HepG2 (cell line): ENCODE measurements around the gene SELENOS. TPM values are rescaled to one million over a fixed set of nuclear protein-coding genes. Genes with fewer than 3 reads are reported as not detected.
A peak's percentile ranks its signal among the peaks of the same experiment; 100 is the strongest.

Source experiments
- ATAC-seq: fragments of 200-7000 bp; cut with Tn5 transposase; 3 replicates; pipeline ENCODE4 v1.9.1; 2020; ENCODE audit warnings: mild to moderate bottlenecking, moderate library complexity
- BruUV-seq: library from RNA; stranded (reverse); fragments of 400-500 nt; replicated peaks from 2 replicates; lab custom pipeline; 2021; lab: Mats Ljungman, UMichigan
- CTCF ChIA-PET: fragments of 300-600 bp; formaldehyde crosslinking; extraction: SDS; loops from one replicate; lab custom pipeline; 2021; ENCODE audit warnings: low total read pairs, inconsistent platforms, low intra/inter-chr PET ratio; lab: Yijun Ruan, JAX
- POLR2A ChIA-PET: fragments of 350-600 bp; sonication (Branson Sonifier 250); formaldehyde crosslinking; loops from one replicate; lab custom pipeline; 2020; ENCODE audit warnings: antibody characterized with exemption, inconsistent platforms; lab: Yijun Ruan, JAX
- DNase-seq: peaks from one replicate; pipeline ENCODE4 v3.0.0-alpha.2; 2015; ENCODE audit warnings: low spot score
- FAIRE-seq: peaks from 3 replicates; lab custom pipeline; 2011; peaks lifted over from hg19 to GRCh38; lab: Jason Lieb, UNC
- H2AFZ ChIP-seq: one replicate; pipeline ENCODE4 v1.6.1; 2011; ENCODE audit warnings: low read length, inconsistent platforms
- H3K27ac ChIP-seq: fragments of 300-600 bp; 3 replicates; pipeline ENCODE4 v1.8.0; 2011; ENCODE audit warnings: mixed run types, mild to moderate bottlenecking, mixed read lengths, low read length, inconsistent platforms; ENCODE audit not compliant: insufficient read depth; ENCODE audit errors: extremely low read length
- H3K27me3 ChIP-seq, 2 experiments: fragments of 200-600 bp in 1 of 2; 2 replicates in 1 of 2; 3 replicates in 1 of 2; pipeline versions ENCODE4 v1.6.0 to v1.8.0; 2011; ENCODE audit warnings: low read length in 2 of 2, mild to moderate bottlenecking in 2 of 2, moderate library complexity in 2 of 2, inconsistent platforms in 1 of 2; ENCODE audit not compliant: insufficient read depth in 2 of 2, control insufficient read depth in 1 of 2
- H3K36me3 ChIP-seq, 2 experiments: fragments of 200-600 bp in 1 of 2; replicated peaks in 1 of 2; 2 replicates in 1 of 2; 3 replicates in 1 of 2; pipeline versions ENCODE4 v1.5.1 to v1.8.0; 2011; ENCODE audit warnings: low read length in 2 of 2, inconsistent platforms in 1 of 2; ENCODE audit not compliant: insufficient read depth in 2 of 2, control insufficient read depth in 1 of 2
- H3K4me1 ChIP-seq: 2 replicates; pipeline ENCODE4 v1.5.1; 2012; ENCODE audit warnings: low read length, inconsistent platforms; ENCODE audit not compliant: insufficient read depth
- H3K4me2 ChIP-seq: 2 replicates; pipeline ENCODE4 v1.6.0; 2011; ENCODE audit warnings: low read depth, low read length, inconsistent platforms
- H3K4me3 ChIP-seq, 3 experiments: fragments of 200-600 bp in 1 of 3; sonication (generic), shearing (Covaris generic) in 1 of 3; replicated peaks in 1 of 3; 2 replicates each; pipeline ENCODE4 v1.5.1; 2011 to 2016; ENCODE audit warnings: low read length in 3 of 3, inconsistent platforms in 2 of 3, low read depth in 2 of 3, mild to moderate bottlenecking in 2 of 3, control low read depth in 1 of 3, mixed read lengths in 1 of 3; ENCODE audit not compliant: insufficient read depth in 1 of 3
- H3K79me2 ChIP-seq: one replicate; pipeline ENCODE4 v1.6.1; 2011; ENCODE audit warnings: low read length, inconsistent platforms; ENCODE audit not compliant: insufficient read depth
- H3K9ac ChIP-seq: 2 replicates; pipeline ENCODE4 v1.6.0; 2011; ENCODE audit warnings: mild to moderate bottlenecking, low read depth, low read length, inconsistent platforms; ENCODE audit not compliant: insufficient read depth
- H3K9me3 ChIP-seq: 2 replicates; pipeline ENCODE4 v1.5.1; 2012; ENCODE audit warnings: mild to moderate bottlenecking, low read length
- H4K20me1 ChIP-seq: 2 replicates; pipeline ENCODE4 v1.6.0; 2011; ENCODE audit warnings: inconsistent platforms, mild to moderate bottlenecking, low read length, moderate library complexity; ENCODE audit not compliant: insufficient read depth
- AKAP8 ChIP-seq: sonication (generic); formaldehyde crosslinking; IDR thresholded peaks from 2 replicates; pipeline ENCODE4 v1.5.1; 2020; ENCODE audit warnings: mild to moderate bottlenecking, missing genetic modification reagents
- ARNT2 ChIP-seq: sonication (generic); formaldehyde crosslinking; IDR thresholded peaks from 2 replicates; pipeline ENCODE4 v1.8.0; 2022; ENCODE audit warnings: mild to moderate bottlenecking, low read depth, missing genetic modification reagents, moderate library complexity
- BORCS8-MEF2B ChIP-seq: sonication (generic); formaldehyde crosslinking; IDR thresholded peaks from 2 replicates; pipeline ENCODE4 v1.8.0; 2022; ENCODE audit warnings: mild to moderate bottlenecking, missing genetic modification reagents
- CENPBD1 ChIP-seq: sonication (generic); formaldehyde crosslinking; IDR thresholded peaks from 2 replicates; pipeline ENCODE4 v1.8.0; 2022; ENCODE audit warnings: missing genetic modification reagents, low read depth, mild to moderate bottlenecking, borderline replicate concordance
- HDAC1 ChIP-seq: sonication (generic); formaldehyde crosslinking; IDR thresholded peaks from 2 replicates; pipeline ENCODE4 v1.5.1; 2020; ENCODE audit warnings: mild to moderate bottlenecking, missing genetic modification reagents
- HMG20A ChIP-seq: IDR thresholded peaks from 2 replicates; pipeline ENCODE4 v1.6.1; 2016; ENCODE audit warnings: borderline replicate concordance
- IKZF1 ChIP-seq: fragments of 450-650 bp; IDR thresholded peaks from 2 replicates; pipeline ENCODE4 v1.7.1; 2016
- MAX ChIP-seq: IDR thresholded peaks from 2 replicates; pipeline ENCODE4 v1.6.1; 2012; ENCODE audit warnings: inconsistent platforms
- NFE2L2 ChIP-seq: fragments of 150-350 bp; IDR thresholded peaks from 2 replicates; pipeline ENCODE4 v1.6.1; 2014; ENCODE audit warnings: low read length
- POLR2AphosphoS5 ChIP-seq: IDR thresholded peaks from 2 replicates; pipeline ENCODE4 v1.6.1; 2012; ENCODE audit warnings: low read depth, low read length
- PTBP1 ChIP-seq: fragments of 200-400 bp; formaldehyde crosslinking; IDR thresholded peaks from 2 replicates; pipeline ENCODE4 v1.6.1; 2018; ENCODE audit warnings: low read length, low read depth; ENCODE audit not compliant: poor library complexity, severe bottlenecking
- RFX5 ChIP-seq: IDR thresholded peaks from 2 replicates; pipeline ENCODE4 v1.6.1; 2011; ENCODE audit warnings: low read depth, low read length, improper control_type of control experiment
- SRF ChIP-seq: IDR thresholded peaks from 2 replicates; pipeline ENCODE4 v1.6.1; 2011; ENCODE audit warnings: mild to moderate bottlenecking, low read depth, low read length, moderate library complexity
- THYN1 ChIP-seq: sonication (generic); formaldehyde crosslinking; IDR thresholded peaks from 2 replicates; pipeline ENCODE4 v1.8.1; 2023; ENCODE audit warnings: low read depth, mild to moderate bottlenecking, moderate library complexity, missing genetic modification reagents, borderline replicate concordance
- ZFAT ChIP-seq: sonication (generic); formaldehyde crosslinking; conservative IDR thresholded peaks from 2 replicates; pipeline ENCODE4 v1.8.1; 2023; ENCODE audit warnings: missing genetic modification reagents, inconsistent platforms
- ZNF124 ChIP-seq: sonication (generic); formaldehyde crosslinking; IDR thresholded peaks from 2 replicates; pipeline ENCODE4 v1.4.0; 2020; ENCODE audit warnings: missing genetic modification reagents
- ZNF136 ChIP-seq: sonication (generic); formaldehyde crosslinking; IDR thresholded peaks from 2 replicates; pipeline ENCODE4 v1.8.1; 2022; ENCODE audit warnings: low read depth, mild to moderate bottlenecking, moderate library complexity, missing genetic modification reagents
- ZNF557 ChIP-seq: sonication (generic); formaldehyde crosslinking; IDR thresholded peaks from 2 replicates; pipeline ENCODE4 v1.4.0; 2020; ENCODE audit warnings: missing genetic modification reagents
- WGBS: methylation state at CpG from one replicate; pipeline ENCODE4 v1.1.6; 2017; ENCODE audit warnings: low lambda C conversion rate; 5-methylcytosine and 5-hydroxymethylcytosine counted together
- in situ Hi-C: cut with HindIII; loops from 2 replicates; pipeline ENCODE4 v1.10.0; 2017; ENCODE audit warnings: low pct_unique_long_range_greater_than_20kb; ENCODE audit not compliant: extremely low pct_ligation_motif_present
- intact Hi-C: fragments of 100-400 bp; cut with micrococcal nuclease; formaldehyde crosslinking; loops from one replicate; pipeline ENCODE4 v1.10.0; 2022; ENCODE audit not compliant: unreplicated experiment
- polyA plus RNA-seq, 8 experiments: library from polyadenylated mRNA; depleted of rRNA in 3 of 8; stranded (reverse) in 7 of 8; unstranded in 1 of 8; fragments of >200 nt; fragmentation: Illumina TruSeq in 4 of 8; extraction: Trizol in 4 of 8; gene quantifications; 2 replicates each; pipeline versions ENCODE4 v1.2.1 to v1.2.3, GENCODE V29; 2011 to 2016; ENCODE audit warnings: low read depth in 4 of 8, missing spikeins in 1 of 8, mixed read lengths in 1 of 8; ENCODE audit not compliant: insufficient read depth in 1 of 8
- total RNA-seq, 5 experiments: library from RNA; depleted of rRNA; stranded (reverse); fragments of >200 nt; fragmentation: Illumina TruSeq; extraction: Trizol; gene quantifications; 2 replicates each; pipeline ENCODE4 v1.2.3, GENCODE V29; 2016; ENCODE audit warnings: low read depth in 1 of 5
- TF ChIP-seq, protein P1 (sequence below), 2 experiments: sonication (generic) in 1 of 2; formaldehyde crosslinking in 1 of 2; IDR thresholded peaks; 2 replicates each; pipeline versions ENCODE4 v1.4.0 to v1.6.1; 2016 to 2020; ENCODE audit warnings: borderline replicate concordance in 1 of 2, low read depth in 1 of 2, mild to moderate bottlenecking in 1 of 2, missing genetic modification reagents in 1 of 2

The SELENOS gene
- total and polyA plus RNA-seq, 2 of the 13 experiments (the other 11 are each of a cell fraction or from before 2014, with no cell fraction given), result 63.0 to 66.1 TPM

DNA sequence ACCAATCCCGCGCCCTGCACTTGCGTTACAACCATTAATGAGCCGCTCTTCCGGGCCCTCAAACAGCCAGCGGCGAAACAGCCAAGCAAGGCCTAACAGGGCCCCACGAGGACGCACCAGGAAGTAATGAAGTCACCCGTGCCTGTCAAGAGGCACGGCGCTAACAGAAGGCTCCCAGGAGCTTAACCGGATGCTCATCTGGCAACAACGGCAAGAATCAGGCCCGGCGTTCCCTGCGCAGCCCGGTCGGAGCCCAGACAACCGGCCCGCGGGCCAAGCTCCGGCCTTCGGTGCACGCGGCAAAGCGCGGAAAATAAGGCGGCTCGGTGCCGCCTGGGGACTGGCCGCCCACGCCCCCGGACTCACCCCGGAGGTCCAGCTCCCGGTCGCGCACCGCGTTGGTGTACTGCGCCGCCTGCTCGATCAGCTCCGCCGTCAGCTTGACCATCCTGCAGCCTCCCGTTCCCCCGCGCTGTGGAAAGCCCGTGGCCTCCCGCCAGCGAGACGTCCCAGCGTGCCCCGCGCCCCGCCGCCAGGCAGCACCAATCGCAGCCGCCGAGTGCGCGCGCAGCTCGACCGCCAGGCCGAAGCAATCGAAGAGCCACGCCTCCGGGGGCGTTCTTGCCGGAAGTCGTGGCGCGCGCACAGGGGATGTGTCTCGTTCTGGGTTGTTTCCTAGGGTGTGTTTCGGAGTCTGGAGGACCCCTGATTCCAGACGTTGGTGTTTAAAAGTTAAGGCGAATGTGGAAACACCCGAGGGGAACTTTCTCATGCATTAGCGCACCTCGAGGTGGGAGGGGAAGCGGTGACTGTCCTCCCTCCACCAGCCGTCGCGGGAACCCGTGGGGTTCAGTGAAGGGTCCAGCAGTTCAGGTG, 17.7 kb upstream of the SELENOS start, which contains the start of gene SNRPA1:
Gene SNRPA1, minus strand, starts transcription at position 518 of the 876 bp plus-strand sequence. Its CDS starts 70 bp downstream, at position 448.
- H2AFZ ChIP-seq, result no peak within 1 kb of the TSS
- peaks cover 34% of the 10 kb centered on the region for H3K4me1 ChIP-seq
- peak within 1 kb of the TSS; percentile 66 to 90 (median 77) for H3K4me3 ChIP-seq
- peaks cover 59% of the 10 kb centered on the region for H3K79me2 ChIP-seq
- intact Hi-C loops, result loop anchor here (5.0 kb wide), 1 partner anchor 357 kb away; the partner anchor contains the start of gene TM2D3
- H3K27me3 ChIP-seq, result no peaks in the 10 kb centered on the region; a peak in 1 of 5 replicates
- H3K27ac ChIP-seq, result peak within 1 kb of the TSS; percentile 85
- H3K9ac ChIP-seq, result peak within 1 kb of the TSS; percentile 95
- ATAC-seq, result peak; percentile 85
- peak; percentile 84 for DNase-seq
- peak within 1 kb of the TSS; percentile 95 for H3K4me2 ChIP-seq
- WGBS, result 2% methylated on average over 51 of the region's 87 CpGs
- TSS peak; percentile 47 for BruUV-seq
- peaks cover 22% of the 10 kb centered on the region for H4K20me1 ChIP-seq
- POLR2A ChIA-PET, result interaction anchor here (0.6 to 2.1 kb wide), 9 partner anchors 9 to 321 kb away, joined by 3 to 13 read pairs (median 3); no protein-coding TSS in a partner anchor
- CTCF ChIA-PET, result no interaction called here
- FAIRE-seq, result no peak
- in situ Hi-C loops, result loop anchor here (10.0 kb wide), 1 partner anchor 200 kb away; no protein-coding TSS in a partner anchor
- peaks cover 0 to 13% of the 10 kb centered on the region in 2 experiments; a peak in 3 of 5 replicates for H3K36me3 ChIP-seq
- H3K9me3 ChIP-seq, result no peaks in the 10 kb centered on the region
- no peak for TF ChIP-seq IKZF1
- peak; percentile 77 for TF ChIP-seq ZNF124 (CRISPR knock-in tag)
- TF ChIP-seq THYN1 (CRISPR knock-in tag), result no peak
- TF ChIP-seq HDAC1 (CRISPR knock-in tag), result peak; percentile 98
- TF ChIP-seq, protein P1, sequence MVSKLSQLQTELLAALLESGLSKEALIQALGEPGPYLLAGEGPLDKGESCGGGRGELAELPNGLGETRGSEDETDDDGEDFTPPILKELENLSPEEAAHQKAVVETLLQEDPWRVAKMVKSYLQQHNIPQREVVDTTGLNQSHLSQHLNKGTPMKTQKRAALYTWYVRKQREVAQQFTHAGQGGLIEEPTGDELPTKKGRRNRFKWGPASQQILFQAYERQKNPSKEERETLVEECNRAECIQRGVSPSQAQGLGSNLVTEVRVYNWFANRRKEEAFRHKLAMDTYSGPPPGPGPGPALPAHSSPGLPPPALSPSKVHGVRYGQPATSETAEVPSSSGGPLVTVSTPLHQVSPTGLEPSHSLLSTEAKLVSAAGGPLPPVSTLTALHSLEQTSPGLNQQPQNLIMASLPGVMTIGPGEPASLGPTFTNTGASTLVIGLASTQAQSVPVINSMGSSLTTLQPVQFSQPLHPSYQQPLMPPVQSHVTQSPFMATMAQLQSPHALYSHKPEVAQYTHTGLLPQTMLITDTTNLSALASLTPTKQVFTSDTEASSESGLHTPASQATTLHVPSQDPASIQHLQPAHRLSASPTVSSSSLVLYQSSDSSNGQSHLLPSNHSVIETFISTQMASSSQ (IDR thresholded peaks at IDR 0.05; ENCODE audit: low read depth), result no peak
- TF ChIP-seq, protein P1 (CRISPR knock-in tag; IDR thresholded peaks at IDR 0.05; ENCODE audit: borderline replicate concordance), result peak; percentile 83; the same call in 1 of the 2 replicates
- TF ChIP-seq NFE2L2, result no peak
- TF ChIP-seq ZNF136 (CRISPR knock-in tag), result 0 out of 2 replicates have a peak, but pooled peaks have one; percentile 32
- no peak for TF ChIP-seq RFX5
- peak; percentile 94 for TF ChIP-seq SRF
- TF ChIP-seq ARNT2 (CRISPR knock-in tag), result peak; percentile 81
- TF ChIP-seq BORCS8-MEF2B (CRISPR knock-in tag), result peak; percentile 86
- TF ChIP-seq ZFAT (CRISPR knock-in tag), result no peak; the same call in 1 of the 2 replicates
- TF ChIP-seq PTBP1, result peak; percentile 73
- peak; percentile 91 for TF ChIP-seq MAX
- TF ChIP-seq AKAP8 (CRISPR knock-in tag), result peak; percentile 79; the same call in 1 of the 2 replicates
- TF ChIP-seq HMG20A (CRISPR knock-in tag), result no peak
- TF ChIP-seq CENPBD1 (CRISPR knock-in tag), result peak; percentile 84; the same call in 1 of the 2 replicates
- TF ChIP-seq POLR2AphosphoS5, result peak; percentile 91
- TF ChIP-seq ZNF557 (CRISPR knock-in tag), result no peak
